GM12874 (cell line): ENCODE data around the gene RNF41.

Experiments
- CTCF ChIP-seq: IDR thresholded peaks from 2 replicates; pipeline ENCODE4 v1.5.1; 2011; ENCODE audit warnings: low read depth, mild to moderate bottlenecking, control low read depth, low read length, moderate library complexity; ENCODE audit not compliant: insufficient read depth

Gene RNF41

GRCh38 chr12:56229916-56230431, 8.3 kb upstream of the RNF41 start, which contains the start of gene SLC39A5:
SLC39A5 (plus strand) TSS chr12:56230051; CDS start chr12:56231275, 1,224 bp downstream.
- no peak for TF ChIP-seq CTCF

GRCh38 chr12:56229082-56229481, 7.4 kb upstream of the RNF41 start:
- TF ChIP-seq CTCF, result no peak

GRCh38 chr12:56224954-56225353, 3.2 kb upstream of the RNF41 start:
- TF ChIP-seq CTCF, result no peak

- TF ChIP-seq CTCF, result peak; percentile 84
Measured at GRCh38 chr12:56224102-56224701, 2.5 kb upstream of the RNF41 start, which contains the start of gene NABP2. NABP2 (plus strand) TSS chr12:56224342; CDS start chr12:56224857, 515 bp downstream.

- TF ChIP-seq CTCF, result no peak
Measured at GRCh38 chr12:56223571-56224101, 1.9 kb upstream of the RNF41 start.

- TF ChIP-seq CTCF, result no peak
Measured at GRCh38 chr12:56222531-56222895, 791 bp upstream of the RNF41 start.

- no peak for TF ChIP-seq CTCF
Measured at GRCh38 chr12:56221232-56221756, 428 bp downstream of the RNF41 start.
